GM18951 (cell line): ENCODE data around the gene GSC2.

Experiments used
- POLR2A ChIP-seq: IDR thresholded peaks from 4 replicates; pipeline ENCODE4 v1.6.1; 2011; ENCODE audit warnings: mild to moderate bottlenecking; ENCODE audit not compliant: insufficient read length, insufficient read depth; ENCODE audit errors: extremely low read depth
- in situ Hi-C: fragments of 300-500 bp; cut with MboI; formaldehyde crosslinking; loops from one replicate; pipeline ENCODE4 v1.12.0; 2022; ENCODE audit warnings: low sequenced_read_pairs, mixed read lengths, inconsistent platforms; ENCODE audit not compliant: unreplicated experiment

The GSC2 gene

DNA sequence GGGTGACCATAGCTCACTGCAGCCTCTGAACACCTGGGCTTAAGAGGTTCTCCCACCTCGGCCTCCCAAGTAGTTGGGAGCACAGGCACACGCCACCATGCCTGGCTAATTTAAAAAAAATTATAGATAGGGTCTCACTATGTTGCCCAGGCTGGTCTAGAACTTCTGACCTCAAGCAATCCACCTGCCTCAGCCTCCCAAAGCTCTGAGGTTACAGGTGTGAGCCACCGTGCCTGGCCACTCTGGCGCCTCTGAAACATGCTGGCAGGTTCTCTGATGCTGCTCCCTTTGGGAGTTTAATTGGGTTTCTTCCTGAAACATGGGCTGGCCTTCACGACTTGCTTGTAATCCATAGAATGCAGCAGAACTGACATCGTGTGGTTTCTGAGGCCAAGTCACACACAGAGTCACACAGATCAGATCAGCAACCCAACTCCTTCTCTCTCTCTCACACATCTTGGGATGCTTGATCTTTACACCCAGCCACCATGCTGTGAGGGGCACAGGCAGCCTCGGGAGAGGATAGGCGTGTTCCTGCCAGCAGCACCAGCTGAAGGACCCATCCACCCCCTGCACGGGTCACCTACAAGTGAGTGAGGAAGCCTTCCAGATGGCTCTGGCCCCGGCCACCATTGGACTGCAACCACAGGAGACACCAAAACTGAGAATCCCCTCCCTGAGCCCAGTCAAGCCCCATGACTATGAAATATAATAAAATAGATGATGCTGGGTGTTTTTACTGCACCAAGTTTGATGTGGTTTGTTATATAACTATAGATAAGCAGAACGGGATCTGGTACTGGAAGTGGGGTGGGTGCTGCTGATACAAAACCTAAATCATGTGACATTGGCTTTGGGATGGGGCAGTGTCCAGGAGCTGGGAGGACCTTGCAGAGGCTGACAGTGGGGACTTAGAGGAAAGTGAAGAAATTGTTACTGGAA, 3.1 kb upstream of the GSC2 start:
- no peak for TF ChIP-seq POLR2A
- in situ Hi-C loops = no loop called here

DNA sequence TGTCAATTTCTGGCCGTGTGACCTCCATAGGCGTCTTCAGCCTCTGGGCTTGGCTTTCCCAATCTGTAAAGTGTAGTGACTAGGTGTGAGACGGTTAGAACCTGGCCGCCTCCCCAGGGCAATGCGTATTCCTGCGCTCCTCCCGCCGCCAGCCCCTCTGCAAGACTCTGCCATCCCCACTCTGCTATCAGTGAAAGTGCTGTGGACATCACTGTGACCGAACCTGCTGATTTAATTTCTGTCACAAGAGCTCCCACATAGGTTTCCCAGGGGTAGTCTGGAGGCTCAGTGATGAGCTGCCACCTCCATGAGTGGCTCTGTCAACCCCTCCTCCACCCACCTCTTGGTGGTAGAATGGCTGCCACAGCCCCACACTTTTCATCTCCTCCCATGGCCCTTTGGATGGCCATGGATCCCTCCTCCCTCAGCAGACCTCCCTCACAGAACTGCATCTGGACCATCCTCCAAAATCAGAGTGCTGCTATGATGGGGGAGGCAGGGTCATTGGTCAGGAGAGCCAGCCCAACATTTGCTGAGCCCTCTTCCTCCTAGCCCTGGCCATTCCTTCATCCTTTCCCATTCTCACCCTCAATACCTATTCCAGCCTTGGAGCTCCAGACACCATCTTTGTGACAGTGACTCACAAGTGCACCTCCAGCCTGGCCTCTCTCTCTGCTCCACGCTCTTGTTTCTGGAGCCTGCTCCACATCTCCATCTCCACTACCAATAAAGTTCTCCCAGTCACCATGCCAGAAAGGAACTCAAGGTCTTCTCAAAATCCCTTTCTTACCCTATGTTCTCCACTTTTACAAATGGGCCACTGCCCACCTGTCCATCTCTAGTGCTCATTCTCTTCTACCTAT, 1.5 kb upstream of the GSC2 start:
- no peak for TF ChIP-seq POLR2A
- in situ Hi-C loops = no loop called here

DNA sequence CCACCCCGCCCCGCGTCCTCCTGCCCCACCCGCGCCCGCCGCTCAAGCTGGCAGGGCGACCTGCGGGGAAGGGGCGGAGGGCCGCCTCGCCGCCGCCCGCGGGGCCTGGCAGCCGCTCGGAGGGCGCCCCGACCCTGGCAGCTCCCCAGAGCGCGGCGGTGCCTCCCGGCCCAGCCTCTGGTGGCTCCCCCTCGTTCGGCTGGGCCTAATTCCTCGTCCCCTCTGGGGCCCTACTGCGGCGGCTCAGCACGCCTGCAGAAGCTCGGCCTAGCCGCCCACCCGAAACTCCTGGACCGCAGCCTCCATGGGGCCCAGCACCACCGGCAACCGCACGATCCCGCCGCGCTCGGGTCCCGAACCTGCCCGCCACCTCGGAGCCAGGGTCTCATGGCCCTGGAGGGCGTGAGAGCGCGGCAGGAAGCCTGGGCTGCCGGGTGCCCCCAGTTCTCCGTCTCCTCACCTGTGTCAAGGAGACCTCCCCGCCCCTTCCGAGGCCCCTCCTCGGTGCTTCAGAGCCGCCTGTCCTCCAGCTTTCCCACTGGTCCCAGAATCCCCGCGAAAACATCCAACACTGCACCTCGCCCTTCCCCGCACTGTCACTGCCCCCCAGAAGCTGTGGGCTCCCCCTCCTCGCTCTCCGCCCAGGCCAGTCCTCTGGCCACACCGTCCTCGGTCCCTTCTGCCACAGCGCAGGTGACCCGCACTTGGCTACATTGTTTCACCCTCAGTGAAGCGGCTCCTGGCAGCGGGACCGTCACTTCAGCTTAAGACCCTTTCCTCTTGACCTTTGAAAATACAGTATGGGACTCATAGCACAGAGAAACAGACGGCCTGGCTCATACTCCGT, 613 bp upstream of the GSC2 start:
- in situ Hi-C loops = no loop called here
- no peak for TF ChIP-seq POLR2A

DNA sequence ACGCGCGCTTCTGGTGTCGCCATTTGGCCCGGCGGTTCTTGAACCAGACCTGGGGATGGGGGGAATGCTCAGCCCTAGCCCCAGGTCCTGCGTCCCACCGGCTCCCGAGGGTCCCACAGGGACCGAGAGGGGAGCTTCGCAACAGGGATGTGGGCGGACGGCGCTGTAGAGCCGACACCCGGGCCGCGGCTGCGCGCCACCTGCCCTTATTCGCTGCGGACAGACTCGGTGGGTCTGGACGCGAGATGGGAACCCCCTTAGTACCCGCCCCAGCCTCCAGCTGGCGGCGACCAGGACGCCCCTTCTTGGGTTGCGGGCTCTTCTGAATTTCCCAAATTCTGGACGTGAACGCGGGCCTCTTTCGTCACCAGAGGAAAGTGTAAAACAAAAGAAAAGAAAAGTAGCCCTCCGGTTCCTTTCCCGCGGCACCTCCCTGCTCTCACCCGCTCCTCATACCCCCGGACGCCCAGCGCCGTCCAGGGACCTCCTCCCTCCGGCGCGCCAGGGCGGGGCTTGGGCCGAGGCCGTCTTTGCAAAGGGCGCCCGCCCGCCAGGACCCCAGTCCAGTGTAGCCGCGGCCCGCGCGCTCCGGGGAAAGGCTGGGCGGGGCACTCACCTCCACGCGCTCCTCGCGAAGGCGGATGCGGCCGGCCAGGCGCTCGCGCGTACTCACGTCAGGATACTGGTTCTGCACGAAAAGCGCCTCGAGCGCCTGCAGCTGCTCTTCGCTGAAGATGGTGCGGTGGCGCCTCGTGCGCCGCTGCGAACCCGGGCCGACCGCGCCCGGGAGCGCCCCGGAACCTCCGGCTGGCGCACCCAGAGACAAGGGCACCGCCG, 827 bp downstream of the GSC2 start:
- in situ Hi-C loops = no loop called here
- no peak for TF ChIP-seq POLR2A

DNA sequence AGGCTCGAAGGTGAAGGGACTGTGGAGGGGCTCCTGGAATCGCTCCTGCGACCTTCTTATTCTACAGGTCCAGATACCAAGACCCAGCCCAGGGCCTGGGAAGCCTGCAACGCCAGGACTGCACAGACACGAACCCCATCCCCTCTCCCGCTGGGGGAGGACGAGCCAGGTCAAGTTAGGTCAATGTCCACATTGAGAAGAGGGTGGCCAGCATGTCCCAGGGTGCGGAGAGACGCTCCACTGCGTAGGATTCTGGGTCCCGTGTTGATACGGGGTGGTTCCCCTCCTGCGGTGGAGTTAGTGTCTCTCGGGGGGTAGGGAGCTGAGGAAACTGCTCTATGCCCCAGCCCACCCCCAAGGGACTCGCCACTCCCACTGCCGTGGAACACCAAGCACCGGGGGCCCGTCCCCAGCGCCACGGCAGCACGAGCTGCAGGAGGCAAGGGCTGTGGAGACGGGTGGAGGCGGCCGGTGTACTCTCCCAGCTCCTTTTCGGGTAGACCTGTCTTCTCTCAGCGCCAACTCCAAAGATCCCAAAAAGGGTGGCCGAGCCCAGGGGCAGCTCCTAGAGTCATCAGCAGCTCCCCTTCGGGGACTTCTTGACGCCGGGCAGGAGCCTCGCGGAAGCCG, 1.6 kb downstream of the GSC2 start:
- in situ Hi-C loops = no loop called here
- no peak for TF ChIP-seq POLR2A

DNA sequence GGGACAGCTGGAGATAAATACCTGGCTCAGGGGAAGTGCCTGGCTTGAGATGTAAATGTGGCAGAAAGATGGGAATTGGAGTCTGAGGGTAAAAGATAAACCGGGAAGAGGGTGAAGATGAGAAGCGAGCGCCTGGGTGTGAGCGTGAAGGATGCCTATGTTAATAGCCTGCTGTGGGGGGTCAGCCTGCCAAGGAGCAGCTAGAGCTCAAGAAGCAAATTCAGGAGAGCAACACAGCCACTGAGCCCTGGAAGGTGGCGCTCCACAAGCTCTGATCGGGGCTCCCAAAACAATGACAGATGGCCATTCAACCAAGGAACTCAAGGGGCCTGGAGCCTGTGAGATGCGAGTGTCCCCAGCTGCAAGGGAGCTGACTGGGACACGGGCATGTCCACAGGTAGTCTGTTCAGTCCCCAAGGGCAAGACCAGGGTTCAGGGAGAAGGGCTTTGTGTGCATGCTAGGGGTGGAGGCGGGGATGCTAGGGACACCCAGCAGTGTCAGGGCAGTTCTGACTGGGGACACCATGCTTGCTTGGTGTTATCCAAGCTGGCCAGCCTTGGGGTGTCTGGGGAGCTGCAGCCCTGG, 2.8 kb downstream of the GSC2 start:
- in situ Hi-C loops = no loop called here
- TF ChIP-seq POLR2A = no peak

DNA sequence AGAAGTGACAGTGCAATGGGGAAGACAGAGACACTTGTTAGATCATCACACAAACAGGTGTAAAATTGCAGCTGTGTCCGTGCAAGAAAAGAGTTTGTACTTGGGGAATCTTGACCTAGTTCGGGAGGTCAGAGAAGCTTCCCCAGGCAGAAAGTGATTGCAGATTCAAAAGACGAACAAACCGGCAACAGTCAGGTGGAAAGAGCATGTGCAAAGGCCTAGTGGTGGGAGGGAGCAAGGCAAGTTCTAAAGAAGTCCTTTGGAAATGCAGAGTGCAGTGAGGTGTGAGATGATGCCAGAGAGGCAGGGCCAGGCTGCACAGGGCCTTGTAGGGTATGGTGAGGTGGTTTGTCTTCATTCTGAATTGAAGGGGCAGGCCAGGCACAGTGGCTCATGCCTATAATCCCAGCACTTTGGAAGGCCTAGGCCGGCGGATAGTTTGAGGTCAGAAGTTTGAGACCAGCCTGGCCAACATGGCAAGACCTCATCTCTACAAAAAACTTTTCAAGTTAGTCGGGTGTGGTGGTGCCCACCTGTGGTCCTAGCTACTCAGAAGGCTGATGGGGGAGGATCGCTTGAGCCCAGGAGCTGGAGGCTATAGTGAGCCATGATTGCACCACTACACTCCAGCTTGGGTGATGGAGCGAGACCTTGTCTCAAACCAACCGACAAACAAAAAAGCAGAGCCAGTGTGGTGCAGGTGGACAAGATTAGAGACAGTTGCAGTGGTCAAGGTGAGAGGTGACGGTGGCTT, 3.7 kb downstream of the GSC2 start:
- no peak for TF ChIP-seq POLR2A
- in situ Hi-C loops = no loop called here

DNA sequence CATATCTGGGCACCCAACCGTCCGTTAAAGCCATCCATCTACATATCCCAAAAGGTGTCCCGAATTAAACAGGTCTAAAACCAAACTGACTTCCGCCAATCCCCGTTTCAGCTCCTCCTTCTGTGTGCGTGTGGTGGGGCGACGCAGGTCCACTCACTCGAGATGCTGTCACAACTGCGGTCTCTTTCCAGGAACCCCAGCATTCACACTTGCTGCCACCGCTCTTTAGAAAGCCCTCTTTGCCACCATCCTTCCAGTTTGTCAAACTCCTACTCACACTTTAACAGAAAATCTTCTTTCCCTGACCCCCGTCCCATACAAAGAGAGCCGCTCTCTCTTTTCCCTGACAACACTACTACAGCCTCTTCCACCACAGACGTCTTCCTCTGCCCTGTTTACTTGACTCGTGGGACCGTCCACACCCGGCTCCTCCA, 6.1 kb downstream of the GSC2 start:
- TF ChIP-seq POLR2A = no peak
- in situ Hi-C loops = no loop called here

DNA sequence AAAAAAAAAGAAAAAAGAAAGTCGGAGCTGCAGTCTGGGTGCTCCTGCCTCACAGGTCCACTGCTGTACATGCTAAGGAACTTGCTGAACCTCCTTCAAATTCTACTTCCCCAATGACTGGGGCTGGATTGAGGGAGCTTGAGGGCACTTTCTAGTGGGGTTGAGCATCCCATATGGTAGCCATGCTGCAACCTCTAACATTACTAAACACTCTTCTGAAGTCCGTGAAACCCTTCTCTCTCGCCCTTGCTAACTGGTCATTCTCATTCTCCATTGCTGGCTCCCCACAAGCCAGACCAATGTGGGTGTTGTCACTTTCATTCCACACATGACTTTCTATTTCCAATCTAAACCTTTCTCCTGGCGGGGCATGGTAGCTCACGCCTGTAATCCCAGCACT, 6.9 kb downstream of the GSC2 start:
- in situ Hi-C loops = no loop called here
- no peak for TF ChIP-seq POLR2A

DNA sequence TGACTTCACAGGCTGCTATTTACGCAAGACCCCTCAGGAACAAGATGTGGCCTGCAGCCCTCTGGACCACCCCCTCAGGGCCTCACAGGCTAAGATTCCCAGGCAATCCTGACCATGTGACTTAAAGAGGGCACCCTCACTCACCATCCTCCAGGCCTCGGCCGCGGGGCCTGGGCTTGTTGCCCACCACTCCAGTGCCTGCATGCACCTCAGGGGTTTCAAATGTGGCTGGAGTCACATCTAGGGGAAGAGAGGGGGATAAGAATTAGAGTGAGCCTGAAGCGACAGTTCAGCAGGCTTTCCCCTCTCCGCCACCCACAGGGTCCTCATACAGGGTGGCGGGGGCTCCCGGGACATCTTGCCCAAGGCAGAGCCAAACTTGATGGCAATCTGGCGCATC, 7.7 kb downstream of the GSC2 start:
- TF ChIP-seq POLR2A = no peak
- in situ Hi-C loops = no loop called here

DNA sequence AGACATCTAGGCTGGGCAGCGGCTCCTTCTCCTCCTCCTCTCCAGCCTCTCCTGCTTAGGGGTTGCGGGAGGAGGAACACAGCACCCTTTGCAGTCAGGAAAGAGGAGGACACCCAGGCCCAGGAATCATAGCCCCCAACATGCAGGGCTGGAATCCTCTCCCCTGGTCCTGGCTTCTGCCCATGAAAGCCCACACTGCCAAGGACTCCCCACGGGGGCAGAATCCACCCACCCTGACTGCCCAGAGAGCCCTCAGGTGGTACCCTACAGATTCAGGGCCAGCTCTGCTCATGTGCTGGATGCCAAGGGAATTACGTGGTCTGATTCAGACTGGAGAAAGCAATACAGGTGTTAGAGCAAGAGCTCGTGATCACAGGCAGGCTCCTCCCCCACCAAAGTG, 10.1 kb downstream of the GSC2 start:
- TF ChIP-seq POLR2A = no peak
- in situ Hi-C loops = no loop called here
